ENCODE data around the gene ZMYM1.
"Not testable (repeated sequence)": the region's sequence is repeated elsewhere in the genome, so short reads cannot be mapped to it uniquely, and the experiment has no call there.

GRCh38 chr1:35142294-35142693 is 63.1 kb downstream of the ZMYM1 start:
- not testable (repeated sequence) for TF ChIP-seq CTCF (IDR thresholded peaks at IDR 0.05; ENCODE audit: low read depth, low read length); EZH2phosphoT487 (IDR thresholded peaks at IDR 0.05; ENCODE audit: low read depth)

Measured in OCI-LY3 (cell line).